ENCODE results near the gene COX20. TPM values are rescaled to one million over a fixed set of nuclear protein-coding genes. Genes with fewer than 3 reads are reported as not detected.

Gene COX20, protein sequence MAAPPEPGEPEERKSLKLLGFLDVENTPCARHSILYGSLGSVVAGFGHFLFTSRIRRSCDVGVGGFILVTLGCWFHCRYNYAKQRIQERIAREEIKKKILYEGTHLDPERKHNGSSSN
- total RNA-seq: 24.0 and 25.7 TPM in 2 replicates
- long read RNA-seq, transcript COX20-202 (3 exons, 1,005 nt): minor isoform, 13 of 34 reads
- long read RNA-seq, transcript COX20-203 (4 exons, 2,631 nt): major isoform, 20 of 34 reads
- long read RNA-seq, partial matches to known transcripts: 0 of 34 reads
- long read RNA-seq, other reads (novel, unspliced or antisense): 1 of 34 reads

- no peak for DNase-seq (ENCODE audit: low read depth, low spot score)
- no peak for TF ChIP-seq CTCF (conservative IDR thresholded peaks at IDR 0.05)
- Mint-ChIP-seq H3K27me3 (ENCODE audit: low read depth) (peaks cover 12% of the 10 kb centered on the region), H3K27ac (ENCODE audit: unreplicated experiment) (peak within 1 kb of the TSS; percentile 100), H3K4me3 (peak within 1 kb of the TSS; percentile 97), H3K4me1 (peaks cover 44% of the 10 kb centered on the region), H3K36me3 (ENCODE audit: low read depth) (peaks cover 14% of the 10 kb centered on the region), H3K9me3 (no peaks in the 10 kb centered on the region)
These were observed at the start of gene COX20 for GRCh38 chr1:244835276-244836134. TSS of gene COX20 (plus strand) at chr1:244835658. CDS start at chr1:244835715, 57 bp downstream.

GRCh38 chr1:244788493-244789275 is 46.8 kb upstream of the COX20 start:
- Mint-ChIP-seq H3K36me3 (ENCODE audit: low read depth) (no peaks in the 10 kb centered on the region), H3K4me1 (peaks cover 12% of the 10 kb centered on the region), H3K4me3 (no peak overlapping the region), H3K27ac (ENCODE audit: unreplicated experiment) (no peak overlapping the region), H3K27me3 (ENCODE audit: low read depth) (no peaks in the 10 kb centered on the region), H3K9me3 (no peaks in the 10 kb centered on the region)
- DNase-seq (ENCODE audit: low read depth, low spot score): no peak
- no peak for TF ChIP-seq CTCF (conservative IDR thresholded peaks at IDR 0.05)

- Mint-ChIP-seq H3K9me3 (no peaks in the 10 kb centered on the region), H3K4me3 (no peak overlapping the region), H3K4me1 (peaks cover 12% of the 10 kb centered on the region), H3K36me3 (ENCODE audit: low read depth) (no peaks in the 10 kb centered on the region), H3K27ac (ENCODE audit: unreplicated experiment) (no peak overlapping the region), H3K27me3 (ENCODE audit: low read depth) (no peaks in the 10 kb centered on the region)
- TF ChIP-seq CTCF (conservative IDR thresholded peaks at IDR 0.05): no peak
- no peak for DNase-seq (ENCODE audit: low read depth, low spot score)
These were observed 46.2 kb upstream of the COX20 start for GRCh38 chr1:244789276-244789580.

DNA sequence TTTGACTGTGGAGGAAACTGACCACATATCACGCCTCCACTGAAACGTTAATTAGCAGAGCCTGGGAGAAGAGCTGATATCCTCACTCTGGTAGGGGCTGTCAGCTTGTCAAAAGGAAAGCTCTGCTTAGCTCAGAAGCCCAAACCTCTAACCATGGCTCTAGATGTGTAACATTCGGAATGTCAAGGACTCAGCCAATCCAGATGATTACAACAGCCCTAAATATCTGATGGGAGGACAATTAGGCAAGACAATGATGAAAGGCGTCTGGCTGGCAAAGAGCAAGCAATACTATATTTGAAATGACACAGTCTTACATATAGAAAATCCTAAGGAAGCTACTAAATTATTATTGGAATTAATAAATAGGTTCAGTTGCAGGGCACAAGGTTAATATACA is 45.7 kb upstream of the COX20 start:
- no peak for TF ChIP-seq CTCF (conservative IDR thresholded peaks at IDR 0.05)
- H3K36me3 Mint-ChIP-seq (ENCODE audit: low read depth): no peaks in the 10 kb centered on the region
- H3K27ac Mint-ChIP-seq (ENCODE audit: unreplicated experiment): no peak overlapping the region
- H3K4me1 Mint-ChIP-seq: peaks cover 12% of the 10 kb centered on the region
- H3K9me3 Mint-ChIP-seq: no peaks in the 10 kb centered on the region
- DNase-seq (ENCODE audit: low read depth, low spot score): no peak
- H3K4me3 Mint-ChIP-seq: no peak overlapping the region
- H3K27me3 Mint-ChIP-seq (ENCODE audit: low read depth): no peaks in the 10 kb centered on the region

DNA sequence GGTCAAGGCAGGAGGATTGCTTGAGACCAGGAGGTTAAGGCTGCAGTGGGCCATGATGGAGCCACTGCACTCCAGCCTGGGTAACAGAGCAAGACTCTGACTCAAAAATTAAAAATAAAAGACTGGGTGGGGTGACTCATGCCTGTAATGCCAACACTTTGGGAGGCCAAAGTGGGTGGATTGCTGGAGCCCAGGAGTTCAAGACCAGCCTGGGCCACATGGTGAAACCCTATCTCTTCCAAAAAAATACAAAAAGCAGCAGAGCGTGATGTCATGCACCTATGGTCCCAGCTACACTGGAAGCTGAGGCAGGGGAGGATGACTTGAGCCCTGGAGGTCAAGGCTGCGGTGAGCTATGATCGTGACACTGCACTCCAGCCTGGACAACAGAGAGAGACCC is 44.4 kb upstream of the COX20 start:
- H3K9me3 Mint-ChIP-seq: no peaks in the 10 kb centered on the region
- no peak overlapping the region for H3K27ac Mint-ChIP-seq (ENCODE audit: unreplicated experiment)
- H3K4me3 Mint-ChIP-seq: no peak overlapping the region
- H3K4me1 Mint-ChIP-seq: peaks cover 12% of the 10 kb centered on the region
- TF ChIP-seq CTCF (conservative IDR thresholded peaks at IDR 0.05): no peak
- no peak for DNase-seq (ENCODE audit: low read depth, low spot score)
- no peaks in the 10 kb centered on the region for H3K27me3 Mint-ChIP-seq (ENCODE audit: low read depth)
- H3K36me3 Mint-ChIP-seq (ENCODE audit: low read depth): no peaks in the 10 kb centered on the region

Measured in neural crest cell (in vitro differentiated cells).